Measurements from ENCODE around the gene MEGF10. TPM values are rescaled to one million over a fixed set of nuclear protein-coding genes. Genes with fewer than 3 reads are reported as not detected.

MEGF10 gene
- total RNA-seq, 1 experiment from 2014 or later = not detected

GRCh38 chr5:127445328-127445727 is 154.7 kb downstream of the MEGF10 start:
- Histone ChIP-seq H3K4me1 (replicated peaks; ENCODE audit: insufficient read depth) (no peaks in the 10 kb centered on the region), H3K4me2 (no peak overlapping the region), H3K4me3 (no peak overlapping the region), H3K27ac (no peak overlapping the region), H4K20me1 (ENCODE audit: insufficient read depth) (no peaks in the 10 kb centered on the region), H2AFZ (no peak overlapping the region), H3K9me3 (ENCODE audit: insufficient read depth, low read depth) (no peaks in the 10 kb centered on the region), H3K36me3 (ENCODE audit: low read depth) (no peaks in the 10 kb centered on the region), H3K79me2 (ENCODE audit: low read depth) (no peaks in the 10 kb centered on the region), H3F3A (ENCODE audit: insufficient read depth, low read depth) (no peaks in the 10 kb centered on the region), H3K9me2 (ENCODE audit: insufficient read depth) (no peaks in the 10 kb centered on the region), H3K27me3 (ENCODE audit: insufficient read depth, low read depth) (no peaks in the 10 kb centered on the region)
- ChIA-PET POLR2A (ENCODE audit: unreplicated experiment) (no interaction called here), CTCF (no interaction called here)
- no TSS peak for BruUV-seq (replicated peaks)
- TF ChIP-seq EZH2 (IDR thresholded peaks at IDR 0.05; ENCODE audit: low read depth) (no peak), CTCF (conservative IDR thresholded peaks at IDR 0.05) (no peak)
- intact Hi-C loops (cut with micrococcal nuclease; ENCODE audit: unreplicated experiment) = no loop called here
- DNase-seq = no peak

- Histone ChIP-seq H3K27me3 (ENCODE audit: insufficient read depth, low read depth) (no peaks in the 10 kb centered on the region), H3K9me2 (ENCODE audit: insufficient read depth) (no peaks in the 10 kb centered on the region), H3K79me2 (ENCODE audit: low read depth) (no peaks in the 10 kb centered on the region), H3K4me3 (no peak overlapping the region), H4K20me1 (ENCODE audit: insufficient read depth) (no peaks in the 10 kb centered on the region), H3K4me2 (no peak overlapping the region), H3K9me3 (ENCODE audit: insufficient read depth, low read depth) (no peaks in the 10 kb centered on the region), H3K27ac (no peak overlapping the region), H3F3A (ENCODE audit: insufficient read depth, low read depth) (no peaks in the 10 kb centered on the region), H2AFZ (no peak overlapping the region), H3K36me3 (ENCODE audit: low read depth) (no peaks in the 10 kb centered on the region), H3K4me1 (replicated peaks; ENCODE audit: insufficient read depth) (no peaks in the 10 kb centered on the region)
- no peak for DNase-seq
- ChIA-PET POLR2A (ENCODE audit: unreplicated experiment) (no interaction called here), CTCF (no interaction called here)
- BruUV-seq (replicated peaks) = no TSS peak
- TF ChIP-seq CTCF (conservative IDR thresholded peaks at IDR 0.05) = no peak
- TF ChIP-seq EZH2 (IDR thresholded peaks at IDR 0.05; ENCODE audit: low read depth) = no peak
- intact Hi-C loops (cut with micrococcal nuclease; ENCODE audit: unreplicated experiment) = no loop called here
Observed at GRCh38 chr5:127446626-127447025, 156.0 kb downstream of the MEGF10 start.

GRCh38 chr5:127447827-127448226 is 157.2 kb downstream of the MEGF10 start:
- DNase-seq = no peak
- H3K27ac ChIP-seq = no peak overlapping the region
- ChIA-PET POLR2A (ENCODE audit: unreplicated experiment) (no interaction called here), CTCF (no interaction called here)
- H3K27me3 ChIP-seq (ENCODE audit: insufficient read depth, low read depth) = no peaks in the 10 kb centered on the region
- no peak overlapping the region for H2AFZ ChIP-seq
- H3K4me1 ChIP-seq (replicated peaks; ENCODE audit: insufficient read depth) = no peaks in the 10 kb centered on the region
- intact Hi-C loops (cut with micrococcal nuclease; ENCODE audit: unreplicated experiment) = no loop called here
- no peaks in the 10 kb centered on the region for H3K79me2 ChIP-seq (ENCODE audit: low read depth)
- H3K9me3 ChIP-seq (ENCODE audit: insufficient read depth, low read depth) = no peaks in the 10 kb centered on the region
- H3K4me2 ChIP-seq = no peak overlapping the region
- TF ChIP-seq CTCF (conservative IDR thresholded peaks at IDR 0.05) (no peak), EZH2 (IDR thresholded peaks at IDR 0.05; ENCODE audit: low read depth) (no peak)
- BruUV-seq (replicated peaks) = no TSS peak
- H4K20me1 ChIP-seq (ENCODE audit: insufficient read depth) = no peaks in the 10 kb centered on the region
- no peaks in the 10 kb centered on the region; the same call in 1 of the 2 replicates for H3K9me2 ChIP-seq (ENCODE audit: insufficient read depth)
- H3K36me3 ChIP-seq (ENCODE audit: low read depth) = no peaks in the 10 kb centered on the region
- no peak overlapping the region for H3K4me3 ChIP-seq
- no peaks in the 10 kb centered on the region for H3F3A ChIP-seq (ENCODE audit: insufficient read depth, low read depth)

Data from PC-9 (cell line).